CD4-positive, alpha-beta memory T cell (primary cell): ENCODE data around the gene KIR3DL2. TPM values are rescaled to one million over a fixed set of nuclear protein-coding genes. Genes with fewer than 3 reads are reported as not detected.
"Not testable (repeated sequence)": the region's sequence is repeated elsewhere in the genome, so short reads cannot be mapped to it uniquely, and the experiment has no call there.

Experiments
- CTCF ChIA-PET: fragments of 350-600 bp; sonication (Branson Sonifier 250); formaldehyde crosslinking; loops from one replicate; lab custom pipeline; 2021; ENCODE audit warnings: inconsistent platforms; ENCODE audit not compliant: partially characterized antibody; lab: Charles Lee
- POLR2A ChIA-PET: fragments of 350-600 bp; sonication (Branson Sonifier 250); formaldehyde crosslinking; loops from one replicate; lab custom pipeline; 2021; ENCODE audit not compliant: partially characterized antibody; lab: Charles Lee
- DNase-seq, 5 donors: peaks; one replicate each; pipeline versions ENCODE4 v3.0.0 to v3.0.0-alpha.2; 2020 to 2022; ENCODE audit warnings: mixed read lengths in 1 of 5
- H3K27ac ChIP-seq: one replicate; pipeline ENCODE4 v1.7.0; 2013; ENCODE audit warnings: low read depth, low read length
- H3K27me3 ChIP-seq: 2 replicates; pipeline ENCODE4 v1.7.0; 2013; ENCODE audit warnings: mild to moderate bottlenecking, low read length, moderate library complexity; ENCODE audit not compliant: insufficient read depth
- H3K36me3 ChIP-seq: 2 replicates; pipeline ENCODE4 v1.7.0; 2013; ENCODE audit warnings: mild to moderate bottlenecking, low read length, moderate library complexity; ENCODE audit not compliant: insufficient read depth
- H3K4me1 ChIP-seq: 2 replicates; pipeline ENCODE4 v1.7.0; 2013; ENCODE audit warnings: mild to moderate bottlenecking, low read length, moderate library complexity; ENCODE audit not compliant: insufficient read depth
- H3K4me3 ChIP-seq, 2 donors: one replicate each; pipeline ENCODE4 v1.7.0; 2013; ENCODE audit warnings: low read length in 2 of 2, mild to moderate bottlenecking in 1 of 2
- H3K9me3 ChIP-seq, 2 donors: one replicate each; pipeline ENCODE4 v1.7.0; 2013; ENCODE audit warnings: low read length in 2 of 2, control low read depth in 1 of 2; ENCODE audit not compliant: control insufficient read depth in 1 of 2
- H3K27ac Mint-ChIP-seq, 7 donors: one replicate each; pipeline ENCODE4 v1.8.0; 2020 to 2021; ENCODE audit warnings: mixed read lengths in 7 of 7, mild to moderate bottlenecking in 6 of 7, inconsistent platforms in 3 of 7, moderate library complexity in 3 of 7
- H3K27me3 Mint-ChIP-seq, 2 donors: one replicate each; pipeline ENCODE4 v1.8.0; 2020 to 2021; ENCODE audit warnings: mixed read lengths in 2 of 2
- H3K36me3 Mint-ChIP-seq, 2 donors: one replicate each; pipeline ENCODE4 v1.8.0; 2020 to 2021; ENCODE audit warnings: mixed read lengths in 2 of 2, inconsistent platforms in 1 of 2, mild to moderate bottlenecking in 1 of 2
- H3K4me1 Mint-ChIP-seq, 4 donors: one replicate each; pipeline ENCODE4 v1.8.0; 2020 to 2021; ENCODE audit warnings: mixed read lengths in 4 of 4, mild to moderate bottlenecking in 1 of 4
- H3K4me3 Mint-ChIP-seq, 8 donors: one replicate each; pipeline ENCODE4 v1.8.0; 2020 to 2021; ENCODE audit warnings: mixed read lengths in 8 of 8, mild to moderate bottlenecking in 7 of 8, moderate library complexity in 6 of 8, inconsistent platforms in 3 of 8
- H3K9me3 Mint-ChIP-seq, 8 donors: one replicate each; pipeline ENCODE4 v1.8.0; 2020 to 2021; ENCODE audit warnings: mixed read lengths in 8 of 8, mild to moderate bottlenecking in 5 of 8, inconsistent platforms in 3 of 8, moderate library complexity in 1 of 8
- intact Hi-C: fragments of 100-400 bp; cut with micrococcal nuclease; formaldehyde crosslinking; loops from one replicate; pipeline ENCODE4 v1.15.1; 2023
- polyA plus RNA-seq, 2 donors: library from polyadenylated mRNA; unstranded; fragments of 300-500 nt; fragmentation: Illumina TruSeq; gene quantifications; one replicate each; pipeline ENCODE4 v1.2.3, GENCODE V29; 2021
- total RNA-seq, 2 experiments: library from RNA; stranded (reverse); gene quantifications; one replicate each; pipeline ENCODE4 v1.2.3, GENCODE V29; 2021

KIR3DL2 gene
- total and polyA plus RNA-seq, 4 experiments from 2014 or later: 0.47 to 3.1 (median 1.5) TPM; not detected in 1

DNA sequence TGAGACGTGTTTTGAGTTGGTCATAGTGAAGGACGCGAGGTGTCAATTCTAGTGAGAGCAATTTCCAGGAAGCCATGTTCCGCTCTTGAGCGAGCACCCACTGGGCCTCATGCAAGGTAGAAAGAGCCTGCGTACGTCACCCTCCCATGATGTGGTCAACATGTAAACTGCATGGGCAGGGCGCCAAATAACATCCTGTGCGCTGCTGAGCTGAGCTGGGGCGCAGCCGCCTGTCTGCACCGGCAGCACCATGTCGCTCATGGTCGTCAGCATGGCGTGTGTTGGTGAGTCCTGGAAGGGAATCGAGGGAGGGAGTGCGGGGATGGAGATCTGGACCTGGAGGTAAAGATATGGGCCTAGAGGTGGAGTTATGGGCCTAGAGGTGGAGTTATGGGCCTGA is 34.0 kb upstream of the KIR3DL2 start, which contains the start of gene KIR3DL1:
TSS of gene KIR3DL1 (plus strand) at position 218 of the 400 bp plus-strand sequence.
- POLR2A ChIA-PET, H3K27ac ChIP-seq, H3K4me3 ChIP-seq, H3K27me3 ChIP-seq, CTCF ChIA-PET, H3K4me1 ChIP-seq, H3K36me3 Mint-ChIP-seq, H3K36me3 ChIP-seq, DNase-seq, H3K4me1 Mint-ChIP-seq, H3K4me3 Mint-ChIP-seq, H3K27ac Mint-ChIP-seq, H3K9me3 ChIP-seq, intact Hi-C loops: not testable (repeated sequence)
- Mint-ChIP-seq H3K9me3 (peaks cover 4 to 26% (median 10%) of the 10 kb centered on the region in 8 donors), H3K27me3 (peaks cover 3 to 16% of the 10 kb centered on the region in 2 donors)

GRCh38 chr19:54817670-54818536 is 32.3 kb upstream of the KIR3DL2 start:
- peaks cover 0 to 11% (median 0%) of the 10 kb centered on the region in 8 donors for H3K9me3 Mint-ChIP-seq
- no peak for DNase-seq
- no peaks in the 10 kb centered on the region for H3K4me1 Mint-ChIP-seq
- no peak overlapping the region for H3K4me3 Mint-ChIP-seq
- Histone ChIP-seq H3K27ac (no peak overlapping the region), H3K4me3 (no peak overlapping the region), H3K4me1 (no peaks in the 10 kb centered on the region), H3K36me3 (no peaks in the 10 kb centered on the region), H3K27me3 (no peaks in the 10 kb centered on the region), H3K9me3 (no peaks in the 10 kb centered on the region)
- peaks cover 1 to 14% of the 10 kb centered on the region in 2 donors for H3K27me3 Mint-ChIP-seq
- H3K36me3 Mint-ChIP-seq: no peaks in the 10 kb centered on the region
- intact Hi-C loops: no loop called here
- CTCF ChIA-PET: no interaction called here
- H3K27ac Mint-ChIP-seq: no peak overlapping the region
- POLR2A ChIA-PET: no interaction called here

- H3K36me3 Mint-ChIP-seq, intact Hi-C loops, H3K27me3 ChIP-seq, H3K27ac Mint-ChIP-seq, H3K36me3 ChIP-seq, CTCF ChIA-PET, H3K4me3 ChIP-seq, H3K4me1 Mint-ChIP-seq, DNase-seq, POLR2A ChIA-PET, H3K9me3 ChIP-seq, H3K4me1 ChIP-seq, H3K4me3 Mint-ChIP-seq, H3K27ac ChIP-seq: not testable (repeated sequence)
- Mint-ChIP-seq H3K27me3 (peaks cover 0 to 12% of the 10 kb centered on the region in 2 donors), H3K9me3 (peaks cover 0 to 11% (median 3%) of the 10 kb centered on the region in 8 donors)
These were observed 25.8 kb upstream of the KIR3DL2 start for GRCh38 chr19:54824416-54824815.

- Mint-ChIP-seq H3K9me3 (peaks cover 0 to 11% (median 3%) of the 10 kb centered on the region in 8 donors), H3K27me3 (peaks cover 0 to 13% of the 10 kb centered on the region in 2 donors)
- DNase-seq, H3K4me1 Mint-ChIP-seq, intact Hi-C loops, H3K4me3 Mint-ChIP-seq, H3K36me3 ChIP-seq, H3K27ac Mint-ChIP-seq, H3K27me3 ChIP-seq, H3K4me1 ChIP-seq, CTCF ChIA-PET, POLR2A ChIA-PET, H3K36me3 Mint-ChIP-seq, H3K9me3 ChIP-seq, H3K4me3 ChIP-seq, H3K27ac ChIP-seq: not testable (repeated sequence)
These were observed 24.9 kb upstream of the KIR3DL2 start for GRCh38 chr19:54825326-54825725.

DNA sequence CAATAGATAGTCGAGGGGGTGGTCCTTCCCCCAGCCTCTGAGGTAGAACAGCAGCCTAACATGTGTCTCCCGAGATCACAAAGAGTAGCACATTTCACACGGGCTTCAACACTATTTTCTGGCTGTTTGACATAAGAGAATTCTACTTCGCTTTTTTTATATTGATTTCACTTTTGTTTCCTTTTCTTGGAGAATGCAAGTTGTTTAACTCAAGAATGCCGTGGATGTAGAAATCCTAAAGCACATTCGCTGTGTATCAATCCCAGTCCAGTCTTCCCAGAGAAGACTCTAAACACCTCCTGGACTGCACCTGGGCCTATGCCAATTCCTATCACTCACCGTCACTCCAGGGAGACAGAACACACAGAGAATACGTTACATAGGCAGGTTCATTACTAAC is 22.2 kb upstream of the KIR3DL2 start:
- Mint-ChIP-seq H3K27me3 (peaks cover 0 to 14% of the 10 kb centered on the region in 2 donors), H3K9me3 (peaks cover 0 to 11% (median 3%) of the 10 kb centered on the region in 8 donors)
- H3K9me3 ChIP-seq, H3K36me3 Mint-ChIP-seq, intact Hi-C loops, H3K4me3 Mint-ChIP-seq, DNase-seq, H3K36me3 ChIP-seq, H3K27ac Mint-ChIP-seq, H3K4me3 ChIP-seq, H3K4me1 ChIP-seq, H3K4me1 Mint-ChIP-seq, H3K27me3 ChIP-seq, POLR2A ChIA-PET, CTCF ChIA-PET, H3K27ac ChIP-seq: not testable (repeated sequence)

DNA sequence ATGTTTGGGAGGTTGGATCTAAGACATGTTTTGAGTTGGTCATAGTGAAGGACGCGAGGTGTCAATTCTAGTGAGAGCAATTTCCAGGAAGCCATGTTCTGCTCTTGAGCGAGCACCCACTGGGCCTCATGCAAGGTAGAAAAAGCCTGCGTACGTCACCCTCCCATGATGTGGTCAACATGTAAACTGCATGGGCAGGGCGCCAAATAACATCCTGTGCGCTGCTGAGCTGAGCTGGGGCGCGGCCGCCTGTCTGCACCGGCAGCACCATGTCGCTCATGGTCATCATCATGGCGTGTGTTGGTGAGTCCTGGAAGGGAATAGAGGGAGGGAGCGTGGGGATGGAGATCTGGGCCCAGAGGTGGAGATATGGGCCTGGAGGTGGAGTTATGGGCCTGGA is 17.7 kb upstream of the KIR3DL2 start, which contains the start of gene KIR2DS4:
TSS of gene KIR2DS4 (plus strand) at position 181 of the 400 bp plus-strand sequence.
- H3K36me3 Mint-ChIP-seq, H3K4me3 ChIP-seq, H3K27ac Mint-ChIP-seq, H3K4me3 Mint-ChIP-seq, POLR2A ChIA-PET, intact Hi-C loops, H3K4me1 Mint-ChIP-seq, H3K9me3 ChIP-seq, H3K4me1 ChIP-seq, H3K9me3 Mint-ChIP-seq, H3K27me3 ChIP-seq, CTCF ChIA-PET, H3K27me3 Mint-ChIP-seq, H3K27ac ChIP-seq, DNase-seq, H3K36me3 ChIP-seq: not testable (repeated sequence)

- DNase-seq, H3K9me3 Mint-ChIP-seq, H3K4me1 Mint-ChIP-seq, POLR2A ChIA-PET, H3K4me3 ChIP-seq, H3K36me3 ChIP-seq, CTCF ChIA-PET, H3K4me1 ChIP-seq, H3K4me3 Mint-ChIP-seq, H3K27me3 Mint-ChIP-seq, H3K9me3 ChIP-seq, H3K27me3 ChIP-seq, H3K27ac ChIP-seq, H3K36me3 Mint-ChIP-seq, H3K27ac Mint-ChIP-seq, intact Hi-C loops: not testable (repeated sequence)
These were observed 15.1 kb upstream of the KIR3DL2 start for GRCh38 chr19:54835126-54835525.
